ENCODE data around the gene ESYT3.
"Not testable (repeated sequence)": the region's sequence is repeated elsewhere in the genome, so short reads cannot be mapped to it uniquely, and the experiment has no call there.

The ESYT3 gene

DNA sequence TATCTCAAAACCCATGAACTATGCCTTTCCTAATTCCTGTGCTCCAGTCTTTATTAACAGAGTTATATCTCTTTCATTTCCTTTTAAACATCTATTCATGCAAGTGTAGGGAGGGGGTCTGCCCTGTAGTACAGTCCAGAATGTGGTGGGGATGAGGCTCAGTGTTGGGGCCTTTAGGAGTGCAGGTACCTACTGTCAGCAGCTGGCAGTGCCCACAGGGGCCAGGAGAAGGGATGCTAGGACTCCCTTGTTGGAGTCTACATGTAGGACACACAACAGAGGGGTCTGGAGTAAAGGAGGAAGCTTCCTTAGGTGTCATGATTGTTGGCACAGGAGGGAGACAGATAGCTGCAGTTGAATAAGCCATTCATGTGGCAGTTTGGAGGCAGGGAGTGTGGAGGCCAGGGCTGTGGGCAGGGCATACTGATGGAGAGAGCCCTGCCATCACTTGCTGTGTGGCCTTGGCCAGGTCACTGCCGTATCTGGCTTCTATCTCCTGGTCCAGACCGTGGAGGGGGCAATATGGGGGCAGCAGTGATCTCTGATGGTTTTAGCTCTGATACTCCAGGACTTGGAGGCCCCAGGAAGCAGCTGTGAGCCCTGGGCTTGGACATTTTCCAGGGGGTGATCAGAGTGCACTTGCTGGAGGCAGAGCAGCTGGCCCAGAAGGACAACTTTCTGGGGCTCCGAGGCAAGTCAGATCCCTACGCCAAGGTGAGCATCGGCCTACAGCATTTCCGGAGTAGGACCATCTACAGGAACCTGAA is 29.5 kb downstream of the ESYT3 start:
- no peak for DNase-seq

DNA sequence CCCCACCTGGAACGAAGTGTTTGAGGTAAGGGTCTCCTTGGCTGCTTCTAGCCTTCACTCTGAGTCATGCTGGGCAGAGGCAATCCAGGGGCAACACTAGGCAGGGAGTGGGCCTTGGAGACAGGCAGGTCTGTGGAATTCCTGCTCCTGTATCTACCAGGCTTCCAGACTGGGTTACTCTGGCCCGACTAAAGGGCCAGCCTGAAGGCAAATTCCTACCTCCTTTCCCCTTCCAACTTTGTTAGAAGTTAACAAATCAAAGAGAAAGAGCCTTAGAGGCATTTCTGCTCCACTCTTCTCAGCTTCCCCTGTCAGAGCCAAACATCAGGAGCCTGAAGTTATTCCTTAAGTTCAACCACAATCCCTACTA is 30.1 kb downstream of the ESYT3 start:
- DNase-seq: no peak

DNA sequence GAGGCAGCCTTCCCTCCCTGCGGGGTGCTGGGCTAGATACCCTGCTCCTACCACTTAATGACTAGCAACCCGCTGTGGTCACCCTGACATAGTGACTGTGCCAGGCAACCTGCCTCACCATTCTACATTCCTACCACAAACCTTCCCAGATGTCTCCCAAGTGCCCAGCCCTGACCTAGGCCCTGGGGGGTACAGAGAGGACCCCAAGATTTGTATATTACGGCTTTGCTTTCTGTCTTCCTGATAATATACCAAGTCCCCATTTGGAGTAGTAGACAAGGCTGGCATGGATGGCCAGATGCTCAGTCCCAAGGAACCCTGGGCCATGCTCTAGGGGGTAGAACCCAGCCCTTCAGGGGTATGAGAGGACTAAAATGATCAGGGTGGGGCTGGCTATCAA is 31.0 kb downstream of the ESYT3 start:
- no peak for DNase-seq

DNA sequence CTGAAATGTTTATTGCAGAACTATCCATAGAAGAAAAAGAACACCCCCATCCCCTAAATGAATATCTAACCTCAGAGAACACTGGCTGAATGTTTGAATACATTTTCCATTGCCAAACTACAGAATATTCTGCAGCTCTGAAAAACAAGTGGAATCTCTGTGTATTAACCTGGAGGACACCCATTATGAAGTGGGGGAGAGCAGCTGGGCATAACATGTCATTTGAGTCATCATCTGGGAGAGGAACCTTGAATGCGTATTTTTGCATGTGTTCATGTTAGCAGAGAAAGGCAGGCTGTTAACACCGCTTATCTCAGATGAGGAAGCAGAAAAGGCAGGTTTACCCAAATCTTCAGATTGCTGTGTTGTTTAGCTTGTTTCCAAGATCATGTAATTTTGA is 31.5 kb downstream of the ESYT3 start:
- no peak for DNase-seq

DNA sequence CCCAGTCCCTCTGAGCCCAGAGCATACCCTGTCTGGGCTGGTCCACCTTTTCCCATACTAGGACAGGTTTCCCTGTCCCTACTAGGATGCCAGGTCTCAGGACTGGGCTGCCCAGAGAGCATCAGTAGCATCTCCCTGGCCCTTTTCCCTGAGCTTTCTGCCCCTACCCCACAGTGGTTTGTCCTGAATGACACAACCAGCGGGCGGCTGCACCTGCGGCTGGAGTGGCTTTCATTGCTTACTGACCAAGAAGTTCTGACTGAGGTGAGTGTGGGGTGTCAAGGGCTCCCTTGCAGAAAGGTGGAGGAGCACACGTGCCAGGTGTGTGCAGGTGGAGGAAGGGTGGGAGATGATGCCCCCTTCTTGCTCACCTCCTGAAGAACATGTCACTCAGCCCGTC is 33.5 kb downstream of the ESYT3 start:
- no peak for DNase-seq

DNA sequence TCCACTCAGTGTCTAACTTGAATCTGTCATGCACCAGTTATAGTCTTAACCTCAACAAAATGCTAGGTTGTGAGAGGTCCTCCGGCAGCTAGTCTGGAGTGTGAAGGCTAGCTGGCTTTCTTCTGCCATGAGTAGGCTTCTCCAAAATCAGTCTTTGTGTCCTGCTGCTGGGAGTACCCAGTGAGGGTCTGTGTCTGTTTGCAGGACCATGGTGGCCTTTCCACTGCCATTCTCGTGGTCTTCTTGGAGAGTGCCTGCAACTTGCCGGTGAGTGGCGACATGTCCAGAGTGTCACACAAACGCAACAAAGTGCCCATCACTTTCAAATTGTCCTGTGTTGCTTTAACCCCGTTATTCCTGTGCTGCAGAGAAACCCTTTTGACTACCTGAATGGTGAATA is 34.0 kb downstream of the ESYT3 start:
- DNase-seq: no peak

DNA sequence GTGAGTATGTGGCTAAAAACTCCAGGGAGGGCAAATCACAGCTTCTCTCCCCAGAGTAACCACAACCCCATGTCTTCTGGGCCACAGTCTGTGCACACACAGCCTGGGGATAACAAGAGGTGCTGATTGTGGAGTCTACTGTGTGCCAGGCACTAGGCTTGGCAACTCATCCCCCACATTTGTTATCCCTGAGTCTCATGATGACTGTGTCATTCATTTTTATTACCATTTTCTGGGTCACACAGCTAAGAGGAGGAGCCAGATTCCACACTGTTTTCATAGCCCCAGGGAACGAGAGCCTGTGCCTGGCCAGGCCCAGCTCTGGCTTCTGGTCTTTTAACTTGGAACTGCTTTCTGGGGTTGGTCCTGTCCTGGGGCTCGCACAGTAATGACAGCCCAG is 34.5 kb downstream of the ESYT3 start:
- DNase-seq: no peak

DNA sequence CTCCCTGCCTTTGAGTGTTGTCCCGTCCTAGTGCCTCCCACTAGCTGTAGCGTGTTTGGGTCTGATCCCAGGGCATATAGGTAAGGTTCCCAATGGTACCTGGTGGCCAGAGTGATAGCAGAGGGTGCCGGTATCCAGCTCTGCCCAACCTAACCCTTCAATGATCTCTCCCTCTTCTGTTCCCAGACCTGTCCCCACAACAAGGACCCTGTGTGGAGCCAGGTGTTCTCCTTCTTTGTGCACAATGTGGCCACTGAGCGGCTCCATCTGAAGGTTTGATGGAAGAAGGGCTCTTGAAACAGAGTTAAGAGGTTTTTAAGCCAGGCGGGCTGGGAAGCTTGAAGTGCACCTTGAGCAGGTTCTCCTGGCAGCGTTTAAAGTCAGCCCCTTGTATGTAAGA is 35.5 kb downstream of the ESYT3 start:
- no peak for DNase-seq

DNA sequence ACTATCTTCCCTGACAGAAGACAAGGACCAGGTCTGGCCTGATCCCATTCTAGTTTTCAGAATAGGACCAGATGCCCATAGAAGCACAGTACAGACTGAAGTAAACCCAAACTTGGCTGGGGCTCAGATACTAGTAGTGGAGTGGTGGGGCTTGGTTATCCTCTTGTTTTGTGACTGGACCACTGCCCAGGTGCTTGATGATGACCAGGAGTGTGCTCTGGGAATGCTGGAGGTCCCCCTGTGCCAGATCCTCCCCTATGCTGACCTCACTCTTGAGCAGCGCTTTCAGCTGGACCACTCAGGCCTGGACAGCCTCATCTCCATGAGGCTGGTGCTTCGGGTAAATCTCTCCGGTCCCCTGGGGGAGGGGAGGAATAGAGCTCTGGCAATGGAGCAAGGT is 36.3 kb downstream of the ESYT3 start:
- no peak for DNase-seq

DNA sequence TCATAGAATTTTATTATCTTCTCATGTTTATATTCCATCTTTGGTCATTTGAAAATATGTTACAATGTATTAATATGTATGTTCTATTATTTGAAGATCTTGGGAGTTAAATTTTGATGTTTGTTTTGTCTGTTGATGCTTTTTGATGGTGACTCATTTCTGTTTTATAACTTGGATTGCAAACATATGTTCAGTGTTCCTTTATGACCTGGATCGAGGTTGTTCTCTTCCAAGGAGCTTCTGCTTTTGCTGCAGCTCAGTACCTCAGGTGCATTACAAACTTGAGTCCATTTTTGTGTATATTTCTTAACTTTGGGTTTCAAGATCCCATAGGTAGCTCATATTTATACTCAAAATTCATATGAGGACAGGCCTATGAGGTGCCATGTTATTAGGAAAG is 37.1 kb downstream of the ESYT3 start:
- DNase-seq: no peak

DNA sequence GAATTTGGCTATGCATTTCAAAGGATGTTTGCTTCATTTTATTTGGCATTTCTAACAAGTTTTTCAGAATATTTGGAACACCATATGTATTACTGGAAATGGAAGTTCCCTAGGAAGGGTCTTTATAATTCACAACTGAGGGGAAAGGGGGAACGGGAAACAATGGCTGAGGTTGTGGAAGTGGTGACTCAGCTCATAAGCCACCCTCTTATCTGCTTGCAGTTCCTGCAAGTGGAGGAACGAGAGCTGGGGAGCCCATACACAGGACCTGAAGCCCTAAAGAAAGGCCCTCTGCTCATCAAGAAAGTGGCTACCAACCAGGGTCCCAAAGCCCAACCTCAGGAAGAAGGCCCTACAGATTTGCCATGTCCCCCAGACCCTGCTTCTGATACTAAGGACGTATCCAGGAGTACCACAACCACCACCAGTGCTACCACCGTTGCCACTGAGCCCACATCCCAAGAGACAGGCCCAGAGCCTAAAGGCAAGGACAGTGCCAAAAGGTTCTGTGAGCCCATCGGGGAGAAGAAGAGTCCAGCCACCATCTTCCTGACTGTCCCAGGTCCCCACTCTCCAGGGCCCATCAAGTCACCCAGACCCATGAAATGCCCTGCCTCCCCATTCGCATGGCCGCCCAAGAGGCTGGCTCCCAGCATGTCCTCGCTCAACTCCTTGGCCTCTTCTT is 37.9 kb downstream of the ESYT3 start:
- no peak for DNase-seq

DNA sequence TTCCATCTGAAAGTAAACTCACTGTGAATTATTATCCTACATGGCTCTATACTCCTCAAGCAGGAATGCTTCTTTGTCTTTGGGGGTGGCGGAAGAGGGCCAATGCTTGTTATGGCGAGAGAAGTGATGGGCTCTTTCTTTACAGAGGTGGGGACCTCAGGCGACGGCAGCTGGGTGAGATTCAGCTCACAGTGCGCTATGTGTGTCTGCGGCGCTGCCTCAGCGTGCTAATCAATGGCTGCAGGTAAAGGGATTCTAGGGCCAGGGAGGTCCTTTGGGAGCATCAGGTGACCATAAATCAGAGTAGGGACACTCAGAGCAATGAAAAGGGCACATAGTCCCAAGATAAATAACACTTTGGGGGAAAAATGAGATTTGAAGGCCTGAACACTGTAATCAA is 39.0 kb downstream of the ESYT3 start:
- DNase-seq: no peak

DNA sequence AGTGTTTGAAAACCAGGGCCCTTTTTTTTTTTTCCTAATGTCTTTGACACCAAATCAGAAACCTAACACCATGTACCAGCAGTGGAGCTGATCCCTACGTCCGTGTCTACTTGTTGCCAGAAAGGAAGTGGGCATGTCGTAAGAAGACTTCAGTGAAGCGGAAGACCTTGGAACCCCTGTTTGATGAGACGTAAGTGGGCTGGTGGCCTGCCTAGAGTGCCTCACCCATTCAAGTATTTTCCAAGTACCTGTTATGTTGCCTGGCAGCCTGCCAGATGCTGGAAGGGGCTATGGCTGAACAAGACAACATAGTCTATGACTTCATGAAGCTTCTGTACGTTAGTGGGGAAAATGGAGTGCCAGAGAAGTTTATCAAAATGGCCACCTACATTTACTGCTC is 39.7 kb downstream of the ESYT3 start:
- DNase-seq: no peak

DNA sequence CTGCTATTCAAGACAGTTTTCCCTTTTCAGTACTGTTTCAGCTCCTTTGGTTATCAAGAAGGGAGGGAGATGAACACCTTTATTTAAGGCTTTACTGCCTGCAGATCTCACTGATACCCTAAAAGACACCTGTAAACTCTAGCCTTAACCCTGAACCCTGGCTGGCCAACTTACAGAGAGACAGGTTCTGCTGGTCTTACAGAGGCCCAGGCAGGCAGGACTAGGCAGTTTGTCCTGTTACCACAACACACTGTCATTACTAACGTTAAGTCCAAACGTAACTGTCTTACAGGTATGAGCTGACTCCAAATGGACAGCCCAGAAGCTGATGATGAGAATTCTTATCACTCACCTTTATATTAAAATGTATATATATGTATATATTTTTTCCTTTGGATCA is 42.1 kb downstream of the ESYT3 start:
- DNase-seq: no peak

DNA sequence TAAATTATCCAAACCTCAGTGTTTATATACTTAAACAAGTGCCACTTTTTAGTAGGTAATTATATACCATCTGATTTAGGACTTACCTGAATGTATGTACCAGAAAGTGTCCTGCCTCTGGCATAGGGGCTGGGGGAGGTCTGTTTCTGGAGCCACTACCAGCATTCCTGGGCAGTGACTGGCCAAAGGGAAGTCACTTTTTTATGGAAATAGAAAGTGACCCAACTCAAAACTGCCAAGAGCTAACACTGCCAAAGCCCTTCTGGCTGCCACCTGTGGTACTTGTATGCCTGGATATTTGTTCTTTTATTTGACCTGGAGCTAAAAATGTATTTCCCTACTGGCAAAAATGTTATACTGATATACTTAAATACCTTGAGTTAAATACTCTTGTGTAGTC is 42.7 kb downstream of the ESYT3 start:
- DNase-seq: no peak

DNA sequence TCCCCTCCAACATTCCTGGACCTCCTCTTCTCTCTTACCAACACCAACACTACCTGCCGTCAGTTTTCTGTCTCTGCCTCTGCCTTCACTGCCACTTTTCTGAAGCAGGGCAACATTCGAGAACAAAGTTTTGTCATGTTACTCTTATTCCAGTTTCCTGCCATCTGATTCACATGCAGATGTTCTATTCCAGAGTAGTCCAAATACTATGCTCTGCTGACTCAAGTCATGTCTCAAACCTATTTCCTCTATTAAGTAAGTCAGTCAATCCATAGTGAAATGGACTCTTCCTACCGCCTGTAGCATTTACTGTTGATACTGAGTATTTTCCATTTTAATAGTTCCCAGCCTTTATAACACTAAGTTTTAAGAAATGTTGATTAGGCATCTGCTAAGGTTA is 43.4 kb downstream of the ESYT3 start:
- DNase-seq: no peak

DNA sequence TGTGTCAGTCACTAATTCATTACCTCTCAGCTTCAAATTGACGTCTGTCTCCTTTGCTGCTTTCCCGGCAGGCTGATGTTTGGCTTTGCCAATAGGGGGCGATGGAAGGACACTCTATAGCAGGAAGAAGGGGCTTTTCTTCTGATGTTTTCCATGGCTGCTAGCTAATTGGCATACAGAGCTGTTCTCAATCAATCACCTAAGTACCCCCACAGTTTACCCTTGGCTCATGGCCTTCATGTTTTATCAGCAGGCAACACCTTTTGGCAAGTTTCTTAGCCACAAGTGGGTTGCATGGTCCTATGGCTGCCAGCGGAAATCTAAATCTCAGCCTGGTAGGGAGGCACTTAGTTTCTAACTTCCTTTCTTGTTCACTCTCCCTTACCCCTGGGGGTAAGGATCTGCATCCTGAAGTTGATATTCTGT is 45.0 kb downstream of the ESYT3 start:
- no peak for DNase-seq

DNA sequence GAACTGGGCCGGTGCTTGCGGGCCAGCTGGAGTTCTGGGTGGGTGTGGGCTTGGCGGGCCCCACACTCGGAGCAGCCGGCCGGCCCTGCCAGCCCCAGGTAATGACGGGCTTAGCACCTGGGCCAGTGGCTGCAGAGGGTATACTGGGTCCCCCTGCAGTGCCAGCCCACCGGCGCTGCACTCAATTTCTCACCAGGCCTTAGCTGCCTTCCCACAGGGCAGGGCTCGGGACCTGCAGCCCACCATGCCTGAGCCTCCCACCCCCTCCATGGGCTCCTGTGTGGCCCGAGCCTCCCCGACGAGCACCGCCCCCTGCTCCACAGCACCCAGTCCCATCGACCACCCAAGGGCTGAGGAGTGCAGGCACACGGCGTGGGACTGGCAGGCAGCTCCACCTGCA is 50.3 kb downstream of the ESYT3 start:
- DNase-seq: not testable (repeated sequence)

DNA sequence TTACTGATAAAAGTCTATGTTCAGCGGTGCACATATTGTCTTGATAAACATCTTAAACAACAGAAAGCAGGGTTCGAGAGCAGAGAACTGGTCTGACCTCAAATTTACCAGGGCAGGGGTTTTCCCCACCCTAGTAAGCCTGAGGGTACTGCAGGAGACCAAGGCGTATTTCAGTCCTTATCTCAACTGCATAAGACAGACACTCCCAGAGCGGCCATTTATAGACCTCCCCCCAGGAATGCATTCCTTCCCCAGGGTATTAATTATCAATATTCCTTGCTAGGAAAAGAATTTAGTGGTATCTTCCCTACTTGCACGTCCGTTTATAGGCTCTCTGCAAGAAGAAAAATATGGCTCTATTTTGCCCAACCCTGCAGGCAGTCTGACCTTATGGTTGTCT is 52.2 kb downstream of the ESYT3 start:
- DNase-seq: not testable (repeated sequence)

DNA sequence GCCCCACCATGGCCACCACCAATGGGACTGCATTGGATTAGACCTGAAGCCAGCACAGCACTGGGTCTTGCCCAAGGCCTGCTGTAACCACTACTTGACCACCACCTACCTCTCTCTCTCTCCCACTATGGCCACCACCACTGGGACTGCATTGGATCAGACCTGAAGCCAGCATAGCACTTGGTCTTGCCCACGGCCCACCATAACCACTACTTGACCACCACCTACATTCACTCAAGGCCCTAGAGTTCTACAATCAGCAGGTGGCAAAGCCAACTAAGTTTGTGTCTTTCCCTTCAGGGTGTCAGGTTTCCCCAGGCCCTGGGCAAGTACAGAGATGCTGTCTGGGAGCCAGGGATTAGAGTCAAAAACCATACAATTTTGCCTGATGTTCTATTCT is 57.6 kb downstream of the ESYT3 start:
- DNase-seq: no peak

DNA sequence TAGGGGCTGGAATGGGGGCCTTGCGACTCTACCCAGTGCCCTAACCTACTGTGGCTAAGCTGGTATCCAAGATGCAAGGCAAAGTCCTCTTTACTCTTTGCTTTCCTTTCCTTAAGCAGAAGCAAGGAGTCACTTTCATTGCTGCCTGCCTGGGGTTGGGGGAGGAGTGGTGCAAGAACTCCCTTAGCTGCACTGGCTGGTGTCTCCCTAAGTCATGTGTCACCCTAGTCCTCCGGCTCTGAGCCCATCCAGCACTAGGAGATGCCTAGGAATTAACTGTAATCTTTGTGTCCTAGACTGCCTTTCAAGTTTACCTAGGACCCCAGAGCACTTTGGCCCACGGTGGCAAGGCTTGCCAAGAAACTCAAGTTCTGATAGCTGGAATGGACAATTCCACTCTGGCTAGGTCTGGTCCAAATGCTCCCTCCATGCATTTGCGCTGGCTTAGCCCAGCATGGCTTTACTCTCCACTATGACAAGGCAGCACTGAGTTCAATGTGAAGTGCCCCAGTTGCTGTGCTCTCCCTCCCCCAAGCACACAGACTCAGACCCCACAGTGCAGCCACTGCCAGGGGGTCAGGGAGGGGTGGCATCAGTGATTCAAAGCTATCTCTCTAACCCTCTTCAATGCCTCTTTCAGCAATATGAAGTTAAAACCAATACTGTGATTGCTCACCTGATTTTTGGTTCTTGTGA is 58.7 kb downstream of the ESYT3 start:
- DNase-seq: no peak

DNA sequence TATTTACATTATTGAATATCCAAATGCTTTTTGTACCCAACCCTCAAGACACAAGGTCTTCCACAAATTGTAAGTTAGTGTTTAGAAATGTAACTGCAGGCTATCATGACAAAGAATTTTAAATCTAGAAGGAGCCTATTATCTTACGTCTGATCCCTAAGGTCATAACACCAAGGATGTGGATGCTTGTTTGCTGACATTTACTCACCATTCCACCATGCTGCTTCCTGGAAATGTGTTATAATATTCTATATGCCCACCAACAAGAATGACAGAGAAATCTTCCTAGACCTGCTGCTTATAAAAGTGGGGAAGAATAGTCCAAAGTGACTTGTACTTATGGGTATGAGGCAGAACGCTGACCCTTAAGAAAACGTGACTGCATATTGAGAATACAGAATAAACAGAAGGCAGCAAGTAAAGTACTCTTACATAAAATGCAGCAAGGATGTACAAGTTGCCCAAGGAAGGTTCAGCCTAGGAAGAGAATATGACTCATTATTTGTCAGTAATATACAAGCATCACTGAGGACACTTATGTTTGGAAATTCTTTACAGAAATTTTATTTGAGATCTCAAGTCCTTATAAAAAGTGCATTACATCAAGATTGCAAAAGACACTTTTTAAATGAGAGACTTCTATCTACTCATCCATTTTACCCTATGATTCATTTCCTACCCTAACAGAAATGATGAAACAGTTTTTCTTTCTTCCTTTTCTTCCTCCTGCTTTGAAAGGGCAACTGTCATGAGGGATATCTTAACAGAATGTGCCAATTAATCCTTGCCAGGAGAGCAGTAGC is 59.6 kb downstream of the ESYT3 start:
- DNase-seq: no peak

DNA sequence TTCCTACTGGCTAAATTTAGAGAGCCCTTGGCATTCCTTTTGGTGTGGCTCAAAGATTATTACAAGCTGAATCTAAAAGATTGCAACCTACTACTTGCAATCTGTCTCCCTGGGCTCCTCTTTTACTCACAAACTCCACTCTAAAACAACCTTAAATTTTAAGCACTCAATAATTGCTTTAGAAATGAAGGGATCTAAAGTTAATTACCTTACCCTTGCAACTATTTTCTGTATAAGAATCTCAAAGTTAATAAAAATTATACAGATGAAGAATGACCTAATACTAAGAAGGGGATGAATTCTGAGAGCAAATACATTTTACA is 60.2 kb downstream of the ESYT3 start:
- DNase-seq: no peak

DNA sequence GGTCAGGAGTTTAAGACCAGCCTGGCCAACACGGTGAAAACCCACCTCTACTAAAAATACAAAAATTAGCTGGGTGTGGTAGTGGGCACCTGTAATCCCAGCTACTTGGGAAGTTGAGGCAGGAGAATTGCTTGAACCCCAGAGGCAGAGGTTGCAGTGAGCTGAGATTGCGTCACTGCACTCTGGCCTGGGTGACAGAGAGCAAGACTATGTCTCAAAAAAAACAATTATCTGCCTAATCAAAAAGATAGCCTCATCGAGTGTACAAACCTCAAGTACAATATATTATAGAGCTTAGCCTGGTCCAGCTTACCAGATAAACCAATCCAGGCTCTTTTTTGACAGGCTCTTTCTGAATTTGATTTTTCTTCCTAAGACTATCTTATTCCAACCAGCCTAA is 61.2 kb downstream of the ESYT3 start:
- not testable (repeated sequence) for DNase-seq
